Measurements from ENCODE around the gene FN3K.

GRCh38 chr17:82723169-82723807 lies 12.1 kb upstream of the FN3K start:
- TF ChIP-seq CTCF (IDR thresholded peaks at IDR 0.05; ENCODE audit: low read depth, low read length, poor library complexity, severe bottlenecking) (no peak), EZH2phosphoT487 (IDR thresholded peaks at IDR 0.05; ENCODE audit: borderline replicate concordance, low read length) (no peak)
